GM10248 (cell line): ENCODE measurements around the gene IPCEF1.

Source experiments
- CTCF ChIA-PET: fragments of 300-600 bp; sonication (Branson Sonifier 250); formaldehyde crosslinking; extraction: SDS; loops from one replicate; lab custom pipeline; 2021; ENCODE audit warnings: antibody characterized with exemption; lab: Yijun Ruan, JAX
- POLR2A ChIA-PET: fragments of 350-650 bp; sonication (Branson Sonifier 250); formaldehyde crosslinking; extraction: SDS; loops from one replicate; lab custom pipeline; 2020; ENCODE audit warnings: antibody characterized with exemption; lab: Yijun Ruan, JAX
- DNase-seq: peaks from one replicate; pipeline ENCODE4 v3.0.0; 2012; ENCODE audit errors: extremely low spot score
- TF ChIP-seq, protein P1 (sequence below): IDR thresholded peaks from 2 replicates; pipeline ENCODE4 v1.5.1; 2012; ENCODE audit warnings: mild to moderate bottlenecking, low read depth; ENCODE audit errors: extremely low read depth, missing control alignments, control extremely low read depth

The IPCEF1 gene

DNA sequence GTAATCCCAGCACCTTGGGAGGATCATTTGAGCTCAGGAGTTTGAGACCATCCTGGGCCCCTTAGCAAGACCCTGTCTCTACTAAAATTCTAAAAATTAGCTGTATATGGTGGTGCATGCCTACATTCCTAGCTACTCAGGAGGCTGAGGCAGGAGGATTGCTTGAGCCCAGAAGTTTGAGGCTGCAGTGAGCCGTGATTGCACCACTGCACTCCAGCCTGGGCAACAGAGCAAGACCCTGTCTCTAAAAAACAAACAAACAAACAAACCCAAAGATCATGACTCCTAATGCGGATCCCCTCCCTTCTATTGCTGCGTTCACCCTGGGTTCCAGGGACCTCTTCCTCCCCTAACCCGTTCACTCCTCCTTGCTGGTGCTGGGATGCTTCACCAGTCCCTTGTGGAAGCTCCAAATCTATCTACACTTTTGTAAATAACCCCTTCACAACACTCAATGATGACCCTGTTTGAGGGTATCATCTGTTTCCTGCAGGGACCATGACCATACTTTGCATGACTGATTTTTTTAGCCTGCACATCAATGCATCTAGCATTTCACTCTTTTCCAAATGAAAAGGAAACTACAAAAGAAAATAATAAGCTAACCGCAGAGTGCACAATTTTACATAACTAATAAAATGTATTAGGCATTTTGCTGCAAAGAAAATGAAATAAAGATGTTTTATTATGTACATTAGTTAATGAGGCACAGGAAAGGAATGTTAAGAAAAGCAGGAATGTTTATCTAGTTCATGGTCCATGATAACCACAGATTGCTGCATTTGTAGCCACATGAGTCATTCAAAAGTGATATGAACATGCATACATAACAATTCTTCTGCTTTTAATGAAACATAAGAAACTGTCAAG, 30.5 kb upstream of the IPCEF1 start:
- TF ChIP-seq, protein P1, sequence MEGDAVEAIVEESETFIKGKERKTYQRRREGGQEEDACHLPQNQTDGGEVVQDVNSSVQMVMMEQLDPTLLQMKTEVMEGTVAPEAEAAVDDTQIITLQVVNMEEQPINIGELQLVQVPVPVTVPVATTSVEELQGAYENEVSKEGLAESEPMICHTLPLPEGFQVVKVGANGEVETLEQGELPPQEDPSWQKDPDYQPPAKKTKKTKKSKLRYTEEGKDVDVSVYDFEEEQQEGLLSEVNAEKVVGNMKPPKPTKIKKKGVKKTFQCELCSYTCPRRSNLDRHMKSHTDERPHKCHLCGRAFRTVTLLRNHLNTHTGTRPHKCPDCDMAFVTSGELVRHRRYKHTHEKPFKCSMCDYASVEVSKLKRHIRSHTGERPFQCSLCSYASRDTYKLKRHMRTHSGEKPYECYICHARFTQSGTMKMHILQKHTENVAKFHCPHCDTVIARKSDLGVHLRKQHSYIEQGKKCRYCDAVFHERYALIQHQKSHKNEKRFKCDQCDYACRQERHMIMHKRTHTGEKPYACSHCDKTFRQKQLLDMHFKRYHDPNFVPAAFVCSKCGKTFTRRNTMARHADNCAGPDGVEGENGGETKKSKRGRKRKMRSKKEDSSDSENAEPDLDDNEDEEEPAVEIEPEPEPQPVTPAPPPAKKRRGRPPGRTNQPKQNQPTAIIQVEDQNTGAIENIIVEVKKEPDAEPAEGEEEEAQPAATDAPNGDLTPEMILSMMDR = no peak
- ChIA-PET POLR2A (no interaction called here), CTCF (interaction anchor here (1.4 kb wide), 1 partner anchor 8 kb away, joined by 4 read pairs; no protein-coding TSS in a partner anchor)
- DNase-seq = no peak

GRCh38 chr6:154384191-154384590, 27.6 kb upstream of the IPCEF1 start:
- ChIA-PET CTCF (no interaction called here), POLR2A (no interaction called here)
- DNase-seq = no peak
- TF ChIP-seq, protein P1 = no peak

- ChIA-PET POLR2A (no interaction called here), CTCF (no interaction called here)
- TF ChIP-seq, protein P1 = no peak
- DNase-seq = no peak
These were observed 26.7 kb upstream of the IPCEF1 start for GRCh38 chr6:154383273-154383672.

DNA sequence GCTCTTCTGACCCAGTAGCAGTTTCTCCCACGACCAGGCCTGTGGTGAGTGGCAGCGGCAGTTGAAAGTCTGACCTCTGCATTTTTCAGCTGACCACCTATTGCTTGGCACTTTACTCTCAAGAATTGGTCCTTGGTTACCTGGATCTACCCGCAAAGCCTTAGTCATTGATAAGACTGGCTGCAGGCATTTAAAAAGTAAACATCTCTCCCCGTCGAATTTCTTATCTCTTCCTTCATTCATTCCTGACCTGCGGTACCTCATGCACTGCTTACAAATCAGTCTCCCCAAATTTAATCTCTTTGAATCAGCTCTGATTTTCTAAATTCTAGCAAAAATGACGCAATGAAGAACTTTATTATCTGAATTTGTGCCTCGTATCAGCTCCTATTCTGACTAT, 26.1 kb upstream of the IPCEF1 start:
- TF ChIP-seq, protein P1 = no peak
- DNase-seq = no peak
- CTCF ChIA-PET = no interaction called here
- POLR2A ChIA-PET = no interaction called here

DNA sequence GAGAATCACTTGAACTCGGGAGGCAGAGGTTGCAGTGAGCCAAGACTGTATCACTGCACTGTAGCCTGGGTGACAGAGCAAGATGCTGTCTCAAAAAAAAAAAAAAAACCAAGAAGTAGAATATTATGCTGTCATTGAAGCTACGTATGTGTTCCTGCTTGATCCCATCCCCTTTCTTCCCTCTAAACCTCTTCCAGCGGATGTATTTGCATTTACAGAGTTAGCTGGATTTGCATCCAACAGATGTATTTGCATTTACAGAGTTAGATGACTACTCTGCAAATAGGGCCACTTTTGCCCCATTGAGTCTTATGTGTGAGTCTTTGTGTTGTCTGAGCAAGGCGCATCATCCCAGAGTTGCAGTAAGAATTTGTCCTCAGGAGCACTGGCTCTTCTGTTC, 24.9 kb upstream of the IPCEF1 start:
- ChIA-PET POLR2A (no interaction called here), CTCF (interaction anchor here (1.2 kb wide), 1 partner anchor 10 kb away, joined by 3 read pairs; no protein-coding TSS in a partner anchor)
- DNase-seq = no peak
- TF ChIP-seq, protein P1 = no peak

DNA sequence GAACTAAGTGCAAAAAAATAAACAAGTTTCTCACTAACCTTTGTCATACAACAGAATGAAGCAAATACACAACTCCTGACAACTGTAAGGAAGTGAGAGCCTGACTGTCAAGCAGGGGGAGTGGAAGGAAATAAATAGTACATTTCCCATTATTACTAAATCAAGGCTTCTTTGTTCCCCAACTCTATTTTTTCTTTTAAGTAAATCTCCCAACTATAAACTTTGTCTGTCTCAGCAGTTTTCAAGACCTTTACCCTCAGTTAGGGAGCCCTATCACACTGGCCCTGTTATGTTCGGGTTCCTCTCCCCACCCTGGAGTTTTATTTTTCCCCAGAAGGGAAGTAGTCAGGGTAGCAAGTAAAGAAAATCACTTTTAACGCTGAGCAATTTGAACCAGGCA, 24.1 kb upstream of the IPCEF1 start:
- no peak for DNase-seq
- ChIA-PET POLR2A (no interaction called here), CTCF (interaction anchor here (1.2 kb wide), 1 partner anchor 10 kb away, joined by 3 read pairs; no protein-coding TSS in a partner anchor)
- TF ChIP-seq, protein P1 = no peak
